Esophagus muscularis mucosa (tissue), 4 donors: Measurements from ENCODE around the gene ZKSCAN7. TPM values are rescaled to one million over a fixed set of nuclear protein-coding genes. Genes with fewer than 3 reads are reported as not detected.

Experiments
- DNase-seq: peaks from one replicate; pipeline ENCODE4 v3.0.0-alpha.2; 2017; ENCODE audit errors: extremely low spot score
- H3K27ac ChIP-seq, 4 donors: fragments of 200-600 bp; sonication (generic); replicated peaks in 1 of 4; 1 replicate in 3 of 4; 2 replicates in 1 of 4; pipeline ENCODE4 v1.5.1; 2016 to 2019; ENCODE audit warnings: mild to moderate bottlenecking in 1 of 4
- H3K27me3 ChIP-seq, 4 donors: fragments of 200-600 bp; sonication (generic); one replicate each; pipeline versions ENCODE4 v1.5.1 to v1.6.0; 2016 to 2019
- H3K36me3 ChIP-seq, 4 donors: fragments of 200-600 bp; sonication (generic); one replicate each; pipeline ENCODE4 v1.5.1; 2016 to 2019
- H3K4me1 ChIP-seq, 4 donors: fragments of 200-600 bp; sonication (generic); one replicate each; pipeline ENCODE4 v1.5.1; 2016 to 2019
- H3K4me3 ChIP-seq, 4 donors: fragments of 200-600 bp; sonication (generic); 1 replicate in 2 of 4; 2 replicates in 2 of 4; pipeline ENCODE4 v1.5.1; 2016 to 2019; ENCODE audit warnings: mild to moderate bottlenecking in 4 of 4, moderate library complexity in 1 of 4
- H3K9me3 ChIP-seq, 4 donors: fragments of 200-600 bp; sonication (generic); 1 replicate in 3 of 4; 2 replicates in 1 of 4; pipeline ENCODE4 v1.5.1; 2016 to 2019
- CTCF ChIP-seq, 3 experiments: fragments of 200-600 bp in 2 of 3; fragments of 450-650 bp in 1 of 3; sonication (generic) in 2 of 3; IDR thresholded peaks; one replicate each; pipeline ENCODE4 v1.5.1; 2017 to 2019; ENCODE audit warnings: antibody characterized with exemption in 3 of 3, mild to moderate bottlenecking in 2 of 3, moderate library complexity in 1 of 3
- EP300 ChIP-seq: sonication (generic); formaldehyde crosslinking; IDR thresholded peaks from one replicate; pipeline ENCODE4 v1.6.1; 2017; ENCODE audit warnings: antibody characterized with exemption
- POLR2A ChIP-seq: fragments of 450-650 bp; IDR thresholded peaks from one replicate; pipeline ENCODE4 v1.6.1; 2017; ENCODE audit warnings: antibody characterized with exemption, moderate library complexity, mild to moderate bottlenecking, low read depth
- POLR2AphosphoS5 ChIP-seq, 2 donors: sonication (generic); formaldehyde crosslinking; IDR thresholded peaks; one replicate each; pipeline ENCODE4 v1.6.1; 2017; ENCODE audit warnings: antibody characterized with exemption in 2 of 2
- WGBS: methylation state at CpG from one replicate; pipeline ENCODE4 v1.1.5; 2018; 5-methylcytosine and 5-hydroxymethylcytosine counted together
- intact Hi-C: fragments of 100-400 bp; cut with DNase I; formaldehyde crosslinking; loops from one replicate; pipeline ENCODE4 v1.15.1; 2023
- total RNA-seq, 4 donors: library from RNA; depleted of rRNA; stranded (reverse); fragments of >200 nt; gene quantifications; one replicate each; pipeline versions ENCODE4 v1.1.0 to v1.2.1, GENCODE V29; 2016

ZKSCAN7 gene
- total RNA-seq = 1 to 10 TPM; 1.8 to 6.6 (median 3.9) TPM

DNA sequence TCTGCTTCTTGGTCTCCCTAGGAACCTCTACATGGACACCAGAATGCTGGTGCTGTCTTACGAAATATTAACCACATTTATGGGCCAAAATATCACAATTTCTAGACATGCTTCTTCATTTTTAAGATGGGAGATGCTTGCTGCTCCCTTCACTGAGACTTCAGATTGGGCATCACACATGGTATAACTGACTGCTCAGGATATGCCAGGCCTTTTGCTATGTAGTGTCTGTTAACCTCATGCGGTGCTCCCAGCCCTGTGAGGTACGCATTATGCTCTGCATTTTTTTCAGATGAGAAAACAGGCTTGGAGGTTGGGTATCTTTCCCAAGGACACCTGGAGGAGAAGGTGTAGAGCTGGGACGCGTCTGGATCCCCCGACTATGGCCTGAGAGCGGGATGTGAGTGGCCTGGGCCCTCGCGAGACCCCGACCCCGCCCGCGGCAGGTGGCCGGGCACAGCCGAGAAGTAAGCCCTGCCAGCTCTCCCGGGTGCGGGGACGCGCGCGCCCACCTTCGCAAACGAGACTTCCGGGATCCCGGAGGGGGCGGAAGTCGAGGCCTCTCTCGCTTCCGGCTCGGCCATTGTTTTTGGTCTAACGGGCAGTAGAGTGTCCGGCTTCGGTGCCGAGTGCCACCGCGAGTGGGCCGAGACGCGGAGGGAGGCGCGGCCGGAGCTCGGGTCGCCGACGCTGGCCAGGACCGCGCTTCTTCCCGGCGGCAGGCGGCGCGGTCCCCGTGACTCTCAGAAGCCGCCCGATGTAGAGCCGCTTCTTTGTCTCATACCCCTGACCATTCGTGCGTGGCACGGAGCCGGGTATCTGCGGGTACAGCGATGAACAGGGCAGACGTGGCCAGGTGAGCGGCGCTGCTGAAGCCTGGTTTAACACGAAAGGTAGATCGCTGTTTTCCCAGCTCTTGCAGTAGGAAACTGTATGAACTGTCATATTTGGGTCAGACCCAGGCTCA is at the start of gene ZKSCAN7:
TSS of gene ZKSCAN7 (plus strand) at position 568 of the 967 bp plus-strand sequence. CDS start 1,855 bp downstream, outside the sequence.
- intact Hi-C loops = no loop called here
- no peaks in the 10 kb centered on the region for H3K9me3 ChIP-seq
- TF ChIP-seq CTCF (IDR thresholded peaks at IDR 0.05) (peak in 1 of 3 experiments; percentile 28), POLR2AphosphoS5 (IDR thresholded peaks at IDR 0.05) (peak in 1 of 2 donors; percentile 13), EP300 (no peak), POLR2A (no peak)
- peak within 1 kb of the TSS; percentile 78 to 81 (median 80) for H3K27ac ChIP-seq
- peak within 1 kb of the TSS; percentile 65 to 88 (median 80) for H3K4me3 ChIP-seq
- no peak for DNase-seq
- peaks cover 0 to 22% (median 6%) of the 10 kb centered on the region in 4 donors for H3K36me3 ChIP-seq
- 14% methylated on average over 18 of the region's 68 CpGs for WGBS
- peaks cover 0 to 32% (median 0%) of the 10 kb centered on the region in 4 donors for H3K27me3 ChIP-seq
- H3K4me1 ChIP-seq = peaks cover 10 to 28% (median 12%) of the 10 kb centered on the region in 4 donors

GRCh38 chr3:44506556-44506955 is 48.4 kb upstream of the ZKSCAN7 start:
- WGBS = 66% methylated on average over 3 of the region's 3 CpGs
- Histone ChIP-seq H3K4me3 (no peak overlapping the region), H3K4me1 (peaks cover 13 to 42% (median 32%) of the 10 kb centered on the region in 4 donors), H3K27ac (no peak overlapping the region), H3K27me3 (no peaks in the 10 kb centered on the region), H3K36me3 (peaks cover 4 to 16% (median 11%) of the 10 kb centered on the region in 4 donors), H3K9me3 (no peaks in the 10 kb centered on the region)
- no peak for TF ChIP-seq CTCF (IDR thresholded peaks at IDR 0.05)
- no peak for TF ChIP-seq POLR2A
- no peak for TF ChIP-seq EP300
- TF ChIP-seq POLR2AphosphoS5 (IDR thresholded peaks at IDR 0.05) = no peak
- intact Hi-C loops = no loop called here
- DNase-seq = no peak

- Histone ChIP-seq H3K36me3 (peaks cover 4 to 12% (median 8%) of the 10 kb centered on the region in 4 donors), H3K27ac (no peak overlapping the region), H3K9me3 (no peaks in the 10 kb centered on the region), H3K4me3 (no peak overlapping the region), H3K27me3 (no peaks in the 10 kb centered on the region), H3K4me1 (peaks cover 14 to 46% (median 36%) of the 10 kb centered on the region in 4 donors)
- TF ChIP-seq EP300 (no peak), POLR2A (no peak), CTCF (IDR thresholded peaks at IDR 0.05) (no peak), POLR2AphosphoS5 (IDR thresholded peaks at IDR 0.05) (no peak)
- no peak for DNase-seq
- WGBS = 94% methylated on average over 5 of the region's 5 CpGs
- intact Hi-C loops = no loop called here
These were observed 48.0 kb upstream of the ZKSCAN7 start for GRCh38 chr3:44506961-44507360.

- peak overlapping the region; percentile 72 to 93 (median 82) for H3K4me3 ChIP-seq
- peaks cover 14 to 46% (median 36%) of the 10 kb centered on the region in 4 donors for H3K4me1 ChIP-seq
- H3K27me3 ChIP-seq = no peaks in the 10 kb centered on the region
- intact Hi-C loops = no loop called here
- H3K9me3 ChIP-seq = no peaks in the 10 kb centered on the region
- H3K36me3 ChIP-seq = peaks cover 0 to 6% (median 3%) of the 10 kb centered on the region in 4 donors
- TF ChIP-seq CTCF (IDR thresholded peaks at IDR 0.05) = no peak
- TF ChIP-seq POLR2AphosphoS5 (IDR thresholded peaks at IDR 0.05) = no peak
- H3K27ac ChIP-seq = peak overlapping the region; percentile 86 to 95 (median 90)
- WGBS = 63% methylated on average over 2 of the region's 2 CpGs
- no peak for DNase-seq
These were observed 45.5 kb upstream of the ZKSCAN7 start for GRCh38 chr3:44509393-44509921.
